ENCODE results near the gene DENND6A. TPM values are rescaled to one million over a fixed set of nuclear protein-coding genes. Genes with fewer than 3 reads are reported as not detected.

The DENND6A gene
- total and polyA plus RNA-seq, 7 donors, result 4.5 to 11.3 (median 10.4) TPM

GRCh38 chr3:57727106-57727505, 34.2 kb upstream of the DENND6A start:
- intact Hi-C loops (cut with DNase I), result no loop called here
- DNase-seq, result no peak
- no peak for ATAC-seq
- TF ChIP-seq CTCF (IDR thresholded peaks at IDR 0.05), result no peak
- Histone ChIP-seq H3K4me1 (no peaks in the 10 kb centered on the region), H3K36me3 (ENCODE audit: insufficient read depth in 1 of 2, low read depth in 1 of 2) (no peaks in the 10 kb centered on the region), H3K9me3 (no peaks in the 10 kb centered on the region), H3K4me3 (no peak overlapping the region), H3K27me3 (ENCODE audit: insufficient read depth in 3 of 3, low read length in 2 of 3) (no peaks in the 10 kb centered on the region), H3K27ac (no peak overlapping the region)
- WGBS, 3 donors, result 87 to 89% (median 88%) methylated on average over 5 of the region's 5 CpGs

- no peak for DNase-seq
- Histone ChIP-seq H3K36me3 (ENCODE audit: insufficient read depth in 1 of 2, low read depth in 1 of 2) (no peaks in the 10 kb centered on the region), H3K27me3 (ENCODE audit: insufficient read depth in 3 of 3, low read length in 2 of 3) (no peaks in the 10 kb centered on the region), H3K4me3 (no peak overlapping the region), H3K4me1 (no peaks in the 10 kb centered on the region), H3K9me3 (no peaks in the 10 kb centered on the region), H3K27ac (no peak overlapping the region)
- intact Hi-C loops (cut with DNase I), result no loop called here
- TF ChIP-seq CTCF (IDR thresholded peaks at IDR 0.05), result no peak
- ATAC-seq, result no peak
These were observed 33.5 kb upstream of the DENND6A start for GRCh38 chr3:57726397-57726796.

- 84 to 95% (median 88%) methylated on average over 1 of the region's 1 CpG for WGBS, 3 donors
These were observed 25.2 kb upstream of the DENND6A start for GRCh38 chr3:57718118-57718517.

GRCh38 chr3:57717205-57717868, 24.5 kb upstream of the DENND6A start:
- WGBS, 3 donors, result 91 to 96% (median 95%) methylated on average over 6 of the region's 6 CpGs
- Histone ChIP-seq H3K9me3 (no peaks in the 10 kb centered on the region), H3K36me3 (ENCODE audit: insufficient read depth in 1 of 2, low read depth in 1 of 2) (no peaks in the 10 kb centered on the region), H3K27ac (no peak overlapping the region), H3K4me1 (no peaks in the 10 kb centered on the region), H3K27me3 (ENCODE audit: insufficient read depth in 3 of 3, low read length in 2 of 3) (no peaks in the 10 kb centered on the region), H3K4me3 (no peak overlapping the region)
- no peak for DNase-seq
- TF ChIP-seq CTCF (IDR thresholded peaks at IDR 0.05), result no peak
- intact Hi-C loops (cut with DNase I), result no loop called here
- no peak for ATAC-seq

More at GRCh38 chr3:57718118-57718517, 25.2 kb upstream of the DENND6A start:
- no peak for TF ChIP-seq CTCF (IDR thresholded peaks at IDR 0.05)
- H3K4me3 ChIP-seq, result no peak overlapping the region
- H3K9me3 ChIP-seq, result no peaks in the 10 kb centered on the region
- no peaks in the 10 kb centered on the region for H3K4me1 ChIP-seq
- no peak overlapping the region for H3K27ac ChIP-seq
- H3K36me3 ChIP-seq (ENCODE audit: insufficient read depth in 1 of 2, low read depth in 1 of 2), result no peaks in the 10 kb centered on the region
- ATAC-seq, result no peak
- no peaks in the 10 kb centered on the region for H3K27me3 ChIP-seq (ENCODE audit: insufficient read depth in 3 of 3, low read length in 2 of 3)
- intact Hi-C loops (cut with DNase I), result no loop called here
- DNase-seq, result no peak

- WGBS, 3 donors, result 59 to 76% (median 68%) methylated on average over 4 of the region's 4 CpGs
- DNase-seq (no peak), ATAC-seq (no peak)
- Histone ChIP-seq H3K9me3 (no peaks in the 10 kb centered on the region), H3K4me3 (no peak overlapping the region), H3K36me3 (ENCODE audit: insufficient read depth in 1 of 2, low read depth in 1 of 2) (no peaks in the 10 kb centered on the region), H3K27me3 (ENCODE audit: insufficient read depth in 3 of 3, low read length in 2 of 3) (no peaks in the 10 kb centered on the region), H3K4me1 (no peaks in the 10 kb centered on the region), H3K27ac (no peak overlapping the region)
- TF ChIP-seq CTCF (IDR thresholded peaks at IDR 0.05), result no peak
- intact Hi-C loops (cut with DNase I), result no loop called here
These were observed 22.8 kb upstream of the DENND6A start for GRCh38 chr3:57715686-57716085.
